Measurements from ENCODE around the gene ANKRD65.
A peak's percentile ranks its signal among the peaks of the same experiment; 100 is the strongest.

The ANKRD65 gene

DNA sequence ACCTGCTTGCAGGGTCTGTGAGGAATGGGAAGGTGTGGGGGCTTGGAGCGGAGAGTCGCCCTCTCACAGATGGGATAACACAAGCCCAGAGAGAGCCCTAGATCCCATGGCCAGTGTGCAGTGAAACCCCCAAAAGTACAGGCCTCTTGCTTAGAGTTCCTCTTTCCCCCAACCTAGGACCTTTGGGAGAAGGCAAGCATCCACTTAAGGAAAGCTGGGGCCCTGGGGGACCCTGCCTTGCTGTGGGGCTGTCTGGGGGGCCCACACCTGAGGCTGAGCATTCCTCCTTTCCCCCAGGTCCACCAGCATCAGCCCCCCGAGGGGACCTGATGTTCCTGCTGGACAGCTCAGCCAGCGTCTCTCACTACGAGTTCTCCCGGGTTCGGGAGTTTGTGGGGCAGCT is 15.6 kb upstream of the ANKRD65 start:
- DNase-seq = no peak
- TF ChIP-seq POLR2A (IDR thresholded peaks at IDR 0.05; ENCODE audit: low read length) (no peak), GATA1 (IDR thresholded peaks at IDR 0.05; ENCODE audit: low read depth, low read length) (no peak)

DNA sequence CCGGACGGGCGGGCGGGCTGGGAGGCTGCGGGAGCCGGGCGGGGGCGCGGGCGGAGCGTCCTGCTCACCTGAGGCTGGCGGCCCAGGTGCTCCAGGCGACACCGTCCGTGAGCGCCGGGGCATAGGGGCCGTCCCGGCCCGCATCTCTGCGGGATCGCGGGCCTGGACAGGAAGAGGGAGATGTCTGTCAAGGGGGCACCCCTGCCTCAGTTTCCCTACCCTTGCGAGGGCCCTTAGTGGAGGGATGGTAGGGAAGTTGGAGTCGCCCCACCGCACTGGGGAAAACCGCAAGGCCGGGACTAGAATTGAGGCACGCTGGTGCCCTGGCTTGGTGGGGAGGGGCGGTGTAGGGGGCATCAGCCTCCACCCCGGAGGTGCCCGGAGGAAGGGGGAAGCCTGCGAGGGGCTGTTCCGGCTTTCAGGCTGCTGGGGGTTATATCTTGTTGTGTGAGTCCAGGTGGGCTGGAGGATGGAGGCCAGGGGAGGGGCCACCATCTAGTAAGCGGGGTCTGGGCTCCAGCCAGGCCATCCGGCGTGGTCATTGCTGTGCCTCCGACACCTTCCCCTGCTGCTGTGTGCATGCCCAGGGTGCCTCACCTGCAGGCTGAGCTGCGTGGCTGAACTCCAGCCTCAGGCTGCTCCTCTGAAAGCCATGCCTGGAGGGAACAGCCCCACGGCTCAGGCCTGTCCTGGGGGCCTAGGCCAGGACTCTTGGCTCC is 15.0 kb upstream of the ANKRD65 start:
- TF ChIP-seq GATA1 (IDR thresholded peaks at IDR 0.05; ENCODE audit: low read depth, low read length) (no peak), POLR2A (IDR thresholded peaks at IDR 0.05; ENCODE audit: low read length) (no peak)
- no peak for DNase-seq

DNA sequence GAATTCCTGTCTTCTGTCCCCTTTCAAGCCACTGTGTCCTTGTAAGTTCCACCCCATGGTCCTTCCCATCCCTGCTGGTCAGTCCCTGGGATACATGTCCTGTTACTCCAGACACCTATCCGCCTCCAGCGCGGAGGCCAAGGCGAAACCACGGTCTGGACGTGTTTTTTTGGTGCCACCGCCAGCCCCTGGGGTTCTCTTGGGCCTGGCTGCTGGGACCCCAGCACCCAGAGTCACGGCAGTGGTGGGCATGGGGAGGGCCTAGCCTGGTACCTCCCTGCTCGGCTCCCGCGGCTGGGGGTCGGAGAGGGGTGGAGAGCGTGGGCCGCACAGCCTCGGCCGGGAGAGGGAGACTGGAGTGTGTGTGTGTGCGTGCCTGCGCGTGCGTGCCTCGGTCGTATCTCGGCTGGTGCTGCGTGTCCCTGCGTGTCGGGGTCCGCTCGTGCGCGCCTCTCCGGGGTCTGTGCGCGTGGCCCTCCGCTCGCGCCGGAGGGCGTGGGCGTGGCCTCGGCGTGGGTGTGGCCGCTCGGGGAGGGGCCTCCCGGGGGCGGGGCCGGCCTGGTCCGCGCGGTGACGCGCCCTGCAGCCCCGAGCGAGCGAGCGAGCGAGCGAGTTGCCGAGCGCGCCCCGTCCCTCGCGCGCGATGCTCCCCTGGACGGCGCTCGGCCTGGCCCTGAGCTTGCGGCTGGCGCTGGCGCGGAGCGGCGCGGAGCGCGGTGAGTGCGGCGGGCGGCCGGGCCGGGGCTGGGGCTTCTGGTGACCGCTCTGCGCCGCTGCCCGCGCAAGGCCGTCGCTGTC is 14.2 kb upstream of the ANKRD65 start, which contains the start of gene VWA1:
Gene VWA1, plus strand, starts transcription at position 585 of the 798 bp plus-strand sequence. Its CDS starts 59 bp downstream, at position 644.
- TF ChIP-seq GATA1 (IDR thresholded peaks at IDR 0.05; ENCODE audit: low read depth, low read length) (no peak), POLR2A (IDR thresholded peaks at IDR 0.05; ENCODE audit: low read length) (no peak)
- DNase-seq = peak; percentile 76 to 80

DNA sequence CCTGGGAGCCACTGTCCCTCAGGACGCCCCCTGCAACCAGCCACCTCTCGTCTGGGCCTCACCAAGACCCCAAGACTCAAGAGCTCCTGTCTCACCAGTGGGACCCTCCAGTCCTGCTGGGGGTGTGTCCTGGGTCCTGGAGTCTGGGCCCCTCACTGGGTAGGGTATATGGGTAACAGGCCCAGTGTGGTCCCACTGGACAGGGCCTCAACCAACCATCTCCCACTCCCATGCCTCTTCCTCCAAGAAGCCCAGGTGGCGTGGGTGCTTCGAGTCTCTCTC is 13.7 kb upstream of the ANKRD65 start:
- TF ChIP-seq GATA1 (IDR thresholded peaks at IDR 0.05; ENCODE audit: low read depth, low read length) (no peak), POLR2A (IDR thresholded peaks at IDR 0.05; ENCODE audit: low read length) (no peak)
- no peak for DNase-seq

DNA sequence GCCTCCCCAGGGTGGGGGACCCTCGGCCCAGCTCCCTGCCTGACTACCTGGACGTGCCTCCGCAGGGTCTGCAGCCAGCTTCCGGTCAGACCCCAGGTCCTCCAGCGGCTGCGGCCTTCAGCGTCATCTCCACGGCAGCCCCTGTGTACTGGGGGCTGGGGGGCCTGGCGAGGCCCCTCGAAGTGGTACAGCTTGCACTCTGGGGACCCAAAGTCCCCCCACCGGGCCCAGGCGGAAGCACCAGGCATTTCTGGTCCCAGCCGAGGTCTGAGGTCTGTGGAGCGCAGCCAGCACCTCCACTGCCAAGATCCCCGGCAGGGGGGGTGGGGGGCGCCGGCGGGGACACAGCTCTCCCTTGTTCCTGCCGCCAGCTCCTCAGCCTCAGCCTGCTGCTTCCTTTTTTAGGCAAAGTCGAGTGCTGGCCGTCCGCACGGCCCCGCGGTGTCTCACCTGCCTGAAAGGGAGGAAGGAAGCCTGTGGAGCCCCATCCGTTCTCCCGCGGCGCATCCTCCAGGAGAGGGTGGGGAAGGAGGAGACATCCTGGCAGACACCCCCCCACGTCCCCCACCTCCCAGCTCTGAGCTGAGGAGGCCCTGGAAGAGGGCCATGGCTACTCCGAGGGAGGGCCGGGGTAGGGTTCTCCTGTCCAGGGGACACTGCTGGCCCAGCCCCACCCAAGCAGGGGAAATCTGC is 13.2 kb upstream of the ANKRD65 start:
- TF ChIP-seq GATA1 (IDR thresholded peaks at IDR 0.05; ENCODE audit: low read depth, low read length) (no peak), POLR2A (IDR thresholded peaks at IDR 0.05; ENCODE audit: low read length) (no peak)
- DNase-seq = no peak

DNA sequence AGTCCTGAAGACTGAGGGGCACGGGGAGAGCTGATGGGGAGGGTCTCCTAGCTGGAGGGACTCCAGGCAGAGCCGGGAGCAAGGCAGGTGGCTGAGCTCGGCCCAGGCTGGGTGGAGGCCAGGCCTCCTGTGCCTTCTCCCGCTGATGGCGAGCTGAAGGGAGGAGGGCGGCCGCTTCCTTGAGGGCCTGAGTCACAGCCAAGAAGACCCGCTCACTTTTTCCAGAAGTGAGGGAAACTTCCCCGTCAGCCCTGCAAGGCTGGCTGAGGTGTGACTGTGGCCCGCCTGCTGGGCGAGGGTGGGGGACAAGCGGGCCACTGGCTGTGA is 12.7 kb upstream of the ANKRD65 start:
- TF ChIP-seq GATA1 (IDR thresholded peaks at IDR 0.05; ENCODE audit: low read depth, low read length) (no peak), POLR2A (IDR thresholded peaks at IDR 0.05; ENCODE audit: low read length) (no peak)
- DNase-seq = no peak

DNA sequence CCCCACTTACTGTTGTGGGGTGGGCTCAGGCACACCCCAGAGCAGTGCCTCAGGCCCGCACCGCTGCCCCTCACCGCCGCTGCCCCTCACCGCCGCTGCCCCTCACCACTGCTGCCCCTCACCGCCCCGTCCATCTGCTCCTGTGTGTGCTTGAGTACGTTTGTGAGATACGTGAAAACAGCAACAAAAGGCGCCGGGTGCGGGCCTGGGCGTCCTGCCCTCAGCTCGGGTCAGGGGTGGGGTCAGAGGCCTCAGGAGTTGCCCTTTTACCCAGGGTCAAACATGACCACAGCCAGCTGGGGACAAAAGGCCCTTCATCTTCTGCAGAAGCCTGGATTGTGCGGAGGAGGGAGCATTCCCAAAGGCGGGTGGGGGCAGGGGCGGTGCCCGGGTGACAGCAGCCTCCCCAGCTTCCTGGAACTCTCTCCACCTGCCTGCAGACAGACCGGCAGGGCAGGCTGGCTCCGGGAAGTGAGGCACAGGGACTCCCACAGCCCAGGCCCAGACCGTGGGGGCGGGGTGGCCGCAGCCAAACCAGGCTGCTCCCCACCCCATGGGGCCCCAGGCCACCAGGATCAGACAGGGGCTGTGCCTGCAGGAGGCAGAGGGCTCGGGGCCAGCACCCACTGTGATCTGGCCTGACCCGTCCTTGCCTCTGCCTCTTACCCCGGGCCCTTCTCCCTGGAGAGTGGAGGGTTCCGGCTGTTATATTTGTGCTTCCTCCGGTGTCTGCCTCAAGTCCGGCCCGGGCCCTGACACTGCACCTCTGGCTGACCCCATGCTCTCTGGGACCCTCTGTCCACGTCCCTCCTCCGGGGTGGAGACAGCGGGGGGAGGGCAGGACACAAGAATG is 12.1 kb upstream of the ANKRD65 start:
- no peak for TF ChIP-seq POLR2A (IDR thresholded peaks at IDR 0.05; ENCODE audit: low read length)
- no peak for TF ChIP-seq GATA1 (IDR thresholded peaks at IDR 0.05; ENCODE audit: low read depth, low read length)
- DNase-seq = no peak

DNA sequence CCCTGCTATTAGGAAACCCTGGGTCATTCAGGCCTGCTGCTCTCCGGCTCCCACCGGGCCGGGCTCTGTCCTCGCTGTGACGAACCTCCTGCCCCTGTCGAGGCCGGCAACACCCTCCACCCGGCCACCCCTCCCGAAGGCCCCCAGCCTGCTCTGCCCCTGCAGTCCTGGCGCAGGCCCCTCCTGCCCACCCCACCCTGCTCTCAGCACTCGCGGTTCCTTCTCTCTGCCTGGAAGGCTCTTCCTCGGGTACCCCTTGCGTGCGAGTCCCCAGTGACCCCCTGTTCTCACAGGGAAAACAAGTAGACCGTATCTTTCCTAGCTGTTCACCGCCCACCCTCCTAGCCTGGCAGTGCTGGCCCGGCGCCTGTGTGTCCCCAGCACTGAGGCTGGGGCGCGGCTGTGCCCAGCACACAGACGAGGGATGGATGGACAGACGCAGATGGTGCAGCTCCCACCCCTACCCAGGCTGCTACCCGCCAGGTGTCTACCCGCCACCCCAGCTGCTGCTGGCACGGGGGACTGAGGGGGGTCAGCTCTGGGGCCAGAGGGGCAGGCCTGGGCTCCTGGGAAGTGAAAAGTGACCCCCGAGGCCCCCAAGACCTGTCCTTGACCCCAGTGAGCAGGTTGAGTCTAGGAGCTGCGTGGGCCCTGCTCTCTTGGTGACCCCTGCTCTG is 11.3 kb upstream of the ANKRD65 start:
- DNase-seq = no peak
- TF ChIP-seq GATA1 (IDR thresholded peaks at IDR 0.05; ENCODE audit: low read depth, low read length) (no peak), POLR2A (IDR thresholded peaks at IDR 0.05; ENCODE audit: low read length) (no peak)

DNA sequence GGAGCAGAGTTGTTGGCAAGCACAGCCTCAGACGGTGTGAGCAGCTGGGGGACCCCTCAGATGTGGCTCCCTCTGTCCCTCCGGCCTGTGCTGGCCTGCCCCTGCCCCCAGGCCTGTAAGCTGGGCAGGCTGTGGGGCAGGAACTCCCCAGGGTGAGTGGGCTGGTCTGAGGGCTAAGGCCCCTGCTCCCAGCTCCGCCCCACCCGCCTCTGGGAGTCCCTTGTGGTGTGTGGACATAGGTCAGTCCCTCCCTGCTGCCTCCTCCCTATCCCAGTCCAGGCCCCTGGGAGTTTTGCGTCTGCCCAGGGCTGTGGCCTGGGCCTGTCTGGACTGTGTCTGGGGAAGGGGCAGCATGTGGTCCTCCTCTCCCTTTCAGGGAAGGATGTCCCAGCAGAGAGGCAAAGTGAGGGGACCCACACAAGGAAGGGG is 10.8 kb upstream of the ANKRD65 start:
- TF ChIP-seq GATA1 (IDR thresholded peaks at IDR 0.05; ENCODE audit: low read depth, low read length) (no peak), POLR2A (IDR thresholded peaks at IDR 0.05; ENCODE audit: low read length) (no peak)
- DNase-seq = no peak

DNA sequence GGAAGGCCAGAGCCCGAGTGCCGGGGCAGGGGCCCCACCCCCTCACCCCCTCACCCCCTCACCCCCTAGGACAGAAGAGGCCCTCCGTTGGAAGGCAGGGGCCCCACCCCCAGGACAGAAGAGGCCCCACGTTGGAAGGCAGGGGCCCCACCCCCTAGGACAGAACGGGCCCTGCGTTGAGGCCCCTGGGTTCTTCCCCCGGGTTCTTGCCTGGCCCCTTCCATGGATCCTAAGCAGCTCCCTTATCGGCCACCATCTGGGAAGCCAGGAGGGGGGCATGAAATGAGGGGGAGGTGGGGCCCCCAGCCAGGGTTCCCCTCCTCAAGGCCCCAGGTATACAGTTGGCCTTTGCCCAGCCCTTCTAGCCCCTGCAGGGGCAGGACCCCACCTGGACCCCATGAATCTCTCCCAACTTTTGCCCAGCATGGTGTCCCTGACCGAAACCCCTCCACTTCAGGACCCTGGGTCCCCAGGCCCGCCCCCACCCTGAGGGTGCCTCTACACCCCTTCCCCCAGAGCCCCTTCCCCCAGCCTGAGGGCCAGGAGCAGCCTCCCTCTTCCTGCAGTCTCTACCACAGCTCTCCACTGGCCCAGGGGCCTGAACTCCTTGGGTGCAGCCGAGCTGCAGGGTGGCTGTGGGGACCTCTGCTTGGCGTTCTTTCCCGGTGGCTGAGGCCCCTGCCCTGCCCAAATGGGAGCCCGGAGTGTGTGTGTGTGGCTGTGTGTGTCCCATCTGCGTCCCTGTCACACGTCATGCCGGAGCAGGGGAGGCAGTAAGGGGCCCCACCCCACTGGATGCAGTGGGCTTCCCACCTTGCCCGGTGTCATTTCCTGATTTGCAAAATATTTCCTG is 10.1 kb upstream of the ANKRD65 start:
- TF ChIP-seq POLR2A (IDR thresholded peaks at IDR 0.05; ENCODE audit: low read length) = no peak
- TF ChIP-seq GATA1 (IDR thresholded peaks at IDR 0.05; ENCODE audit: low read depth, low read length) = no peak
- no peak for DNase-seq

DNA sequence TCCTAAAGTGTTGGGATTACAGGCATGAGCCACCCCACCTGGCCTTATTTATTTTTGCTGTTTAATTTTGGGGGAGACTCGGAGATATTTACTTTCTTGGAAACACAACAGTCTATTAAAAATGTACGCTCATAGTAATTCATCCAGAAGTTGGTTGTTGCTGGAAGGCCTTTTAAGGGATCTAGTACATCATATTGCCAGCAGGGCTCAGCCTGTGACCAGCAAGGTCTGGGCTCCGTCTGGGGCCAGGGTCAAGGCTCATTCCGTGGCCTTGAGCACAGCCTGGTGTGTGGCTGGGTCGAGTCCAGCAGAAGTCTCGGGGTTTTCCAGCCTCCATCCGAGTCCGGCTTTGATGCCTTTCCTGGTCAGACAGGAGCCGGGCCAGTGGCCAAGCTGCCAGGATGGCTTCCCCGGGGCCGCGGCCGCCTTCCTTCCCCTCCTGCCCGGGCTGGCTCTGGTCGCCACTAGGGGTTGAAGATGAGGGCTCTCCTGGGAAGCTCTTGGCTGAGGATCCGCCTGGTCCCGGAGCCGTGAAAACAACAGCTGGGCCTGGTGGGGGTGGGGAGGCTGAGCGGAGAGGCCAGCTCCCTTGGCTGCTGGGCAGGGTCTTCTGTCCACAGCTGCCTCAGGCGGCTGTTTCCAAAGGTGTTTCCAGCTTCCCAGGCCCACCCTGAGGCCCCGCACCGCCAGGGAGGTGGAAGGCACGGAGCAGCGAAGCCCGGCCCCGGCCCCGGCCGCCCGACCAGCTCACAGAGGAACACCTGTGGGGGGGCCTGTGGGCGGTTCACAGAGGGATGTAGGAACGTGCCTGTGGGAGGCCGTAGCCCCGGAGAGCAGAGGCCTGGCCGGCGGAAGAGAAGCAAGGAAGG is 9.3 kb upstream of the ANKRD65 start:
- no peak for DNase-seq
- TF ChIP-seq POLR2A (IDR thresholded peaks at IDR 0.05; ENCODE audit: low read length) (no peak), GATA1 (IDR thresholded peaks at IDR 0.05; ENCODE audit: low read depth, low read length) (no peak)

All from erythroblast (primary cell).